ENCODE data around the gene PAPOLA.

Gene PAPOLA

GRCh38 chr14:96568621-96569020 lies 66.4 kb downstream of the PAPOLA start:
- no peak for DNase-seq

GRCh38 chr14:96571311-96571710 lies 69.1 kb downstream of the PAPOLA start:
- DNase-seq = no peak

- DNase-seq = no peak
Measured at GRCh38 chr14:96573473-96574100, 71.4 kb downstream of the PAPOLA start.

- DNase-seq = no peak
Measured at GRCh38 chr14:96574171-96574632, 72.0 kb downstream of the PAPOLA start.

- DNase-seq = no peak
Measured at GRCh38 chr14:96574633-96575632, 72.8 kb downstream of the PAPOLA start.

GRCh38 chr14:96576359-96576758 lies 74.2 kb downstream of the PAPOLA start:
- DNase-seq = no peak

- no peak for DNase-seq
Measured at GRCh38 chr14:96576937-96577336, 74.8 kb downstream of the PAPOLA start.

GRCh38 chr14:96578619-96579018 lies 76.4 kb downstream of the PAPOLA start:
- no peak for DNase-seq

- DNase-seq = no peak
Measured at GRCh38 chr14:96579358-96579757, 77.2 kb downstream of the PAPOLA start.

- no peak for DNase-seq
Measured at GRCh38 chr14:96579855-96580254, 77.7 kb downstream of the PAPOLA start.

- no peak for DNase-seq
Measured at GRCh38 chr14:96580566-96580965, 78.4 kb downstream of the PAPOLA start.

GRCh38 chr14:96581026-96581425 lies 78.8 kb downstream of the PAPOLA start:
- peak in 1 of 5 experiments; percentile 36 for DNase-seq

GRCh38 chr14:96581902-96582301 lies 79.7 kb downstream of the PAPOLA start:
- DNase-seq = no peak

GRCh38 chr14:96582411-96582961 lies 80.3 kb downstream of the PAPOLA start:
- DNase-seq = no peak

GRCh38 chr14:96582995-96583394 lies 80.8 kb downstream of the PAPOLA start:
- DNase-seq = no peak

- DNase-seq = no peak
Measured at GRCh38 chr14:96583569-96584041, 81.4 kb downstream of the PAPOLA start.

- peak in 1 of 5 experiments; percentile 31 for DNase-seq
Measured at GRCh38 chr14:96584199-96584906, 82.2 kb downstream of the PAPOLA start.

GRCh38 chr14:96584907-96585671 lies 82.9 kb downstream of the PAPOLA start:
- no peak for DNase-seq

GRCh38 chr14:96585672-96586013 lies 83.5 kb downstream of the PAPOLA start:
- DNase-seq = no peak

- DNase-seq = no peak
Measured at GRCh38 chr14:96586056-96586455, 83.9 kb downstream of the PAPOLA start.

- no peak for DNase-seq
Measured at GRCh38 chr14:96586921-96587822, 85.0 kb downstream of the PAPOLA start.

All from T-helper 2 cell (primary cell).